Measurements from ENCODE around the gene MDM1. TPM values are rescaled to one million over a fixed set of nuclear protein-coding genes. Genes with fewer than 3 reads are reported as not detected.

Gene MDM1
- total RNA-seq, 2 experiments from 2014 or later: 26.2 to 30.8 TPM

- no peak for DNase-seq (ENCODE audit: low spot score)
- H3K4me1 ChIP-seq (ENCODE audit: insufficient read depth, low read length, poor library complexity, severe bottlenecking): peaks cover 24% of the 10 kb centered on the region
- no peaks in the 10 kb centered on the region for H4K20me1 ChIP-seq (ENCODE audit: insufficient read depth, low read length)
- peaks cover 15% of the 10 kb centered on the region for H3K36me3 ChIP-seq (ENCODE audit: insufficient read depth, low read length)
- intact Hi-C loops (cut with micrococcal nuclease; ENCODE audit: unreplicated experiment): loop anchor here (10.0 kb wide), 1 partner anchor 352 kb away; the partner anchor contains the start of gene NUP107
- POLR2A ChIA-PET: interaction anchor here (1.1 kb wide), 2 partner anchors 13 to 23 kb away, joined by 3 read pairs; no protein-coding TSS in a partner anchor
- peak overlapping the region; percentile 74 for H3K4me2 ChIP-seq (ENCODE audit: low read length)
- peak overlapping the region; percentile 97 for H2AFZ ChIP-seq (ENCODE audit: low read length)
- H3K9me3 ChIP-seq (ENCODE audit: low read length): no peaks in the 10 kb centered on the region
- peaks cover 9% of the 10 kb centered on the region; the same call in 1 of the 2 replicates for H3K79me2 ChIP-seq (ENCODE audit: insufficient read depth, low read depth, low read length)
- peak overlapping the region; percentile 84 for H3K4me3 ChIP-seq (ENCODE audit: low read depth, low read length, poor library complexity, severe bottlenecking)
- no peaks in the 10 kb centered on the region for H3K9me2 ChIP-seq (ENCODE audit: insufficient read depth, low read length)
- CTCF ChIA-PET (ENCODE audit: unreplicated experiment): no interaction called here
- H3K27ac ChIP-seq (ENCODE audit: low read depth, low read length, poor library complexity, severe bottlenecking): peak overlapping the region; percentile 32
- TF ChIP-seq EZH2phosphoT487 (IDR thresholded peaks at IDR 0.05; ENCODE audit: borderline replicate concordance, low read depth, low read length): no peak
- TF ChIP-seq, protein P1, sequence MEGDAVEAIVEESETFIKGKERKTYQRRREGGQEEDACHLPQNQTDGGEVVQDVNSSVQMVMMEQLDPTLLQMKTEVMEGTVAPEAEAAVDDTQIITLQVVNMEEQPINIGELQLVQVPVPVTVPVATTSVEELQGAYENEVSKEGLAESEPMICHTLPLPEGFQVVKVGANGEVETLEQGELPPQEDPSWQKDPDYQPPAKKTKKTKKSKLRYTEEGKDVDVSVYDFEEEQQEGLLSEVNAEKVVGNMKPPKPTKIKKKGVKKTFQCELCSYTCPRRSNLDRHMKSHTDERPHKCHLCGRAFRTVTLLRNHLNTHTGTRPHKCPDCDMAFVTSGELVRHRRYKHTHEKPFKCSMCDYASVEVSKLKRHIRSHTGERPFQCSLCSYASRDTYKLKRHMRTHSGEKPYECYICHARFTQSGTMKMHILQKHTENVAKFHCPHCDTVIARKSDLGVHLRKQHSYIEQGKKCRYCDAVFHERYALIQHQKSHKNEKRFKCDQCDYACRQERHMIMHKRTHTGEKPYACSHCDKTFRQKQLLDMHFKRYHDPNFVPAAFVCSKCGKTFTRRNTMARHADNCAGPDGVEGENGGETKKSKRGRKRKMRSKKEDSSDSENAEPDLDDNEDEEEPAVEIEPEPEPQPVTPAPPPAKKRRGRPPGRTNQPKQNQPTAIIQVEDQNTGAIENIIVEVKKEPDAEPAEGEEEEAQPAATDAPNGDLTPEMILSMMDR (conservative IDR thresholded peaks at IDR 0.05; ENCODE audit: low read length): no peak
- TSS peak; percentile 96 for BruUV-seq (replicated peaks)
These were observed 817 bp upstream of the MDM1 start for GRCh38 chr12:68332728-68333630.

- no peaks in the 10 kb centered on the region for H3K9me2 ChIP-seq (ENCODE audit: insufficient read depth, low read length)
- H3K4me2 ChIP-seq (ENCODE audit: low read length): peak overlapping the region; percentile 78
- peak overlapping the region; percentile 84 for H3K4me3 ChIP-seq (ENCODE audit: low read depth, low read length, poor library complexity, severe bottlenecking)
- H3K27ac ChIP-seq (ENCODE audit: low read depth, low read length, poor library complexity, severe bottlenecking): peak overlapping the region; percentile 52
- H3K36me3 ChIP-seq (ENCODE audit: insufficient read depth, low read length): peaks cover 22% of the 10 kb centered on the region
- no peaks in the 10 kb centered on the region for H3K9me3 ChIP-seq (ENCODE audit: low read length)
- DNase-seq (ENCODE audit: low spot score): peak; percentile 27
- TF ChIP-seq, protein P1 (conservative IDR thresholded peaks at IDR 0.05; ENCODE audit: low read length): no peak
- no peak for TF ChIP-seq EZH2phosphoT487 (IDR thresholded peaks at IDR 0.05; ENCODE audit: borderline replicate concordance, low read depth, low read length)
- peaks cover 9% of the 10 kb centered on the region; the same call in 1 of the 2 replicates for H3K79me2 ChIP-seq (ENCODE audit: insufficient read depth, low read depth, low read length)
- intact Hi-C loops (cut with micrococcal nuclease; ENCODE audit: unreplicated experiment): loop anchor here (10.0 kb wide), 1 partner anchor 353 kb away; the partner anchor contains the start of gene NUP107
- peaks cover 24% of the 10 kb centered on the region for H3K4me1 ChIP-seq (ENCODE audit: insufficient read depth, low read length, poor library complexity, severe bottlenecking)
- no peaks in the 10 kb centered on the region for H4K20me1 ChIP-seq (ENCODE audit: insufficient read depth, low read length)
- POLR2A ChIA-PET: interaction anchor here (0.6 to 2.1 kb wide), 8 partner anchors 8 to 817 kb away, joined by 3 to 11 read pairs (median 3); no protein-coding TSS in a partner anchor
- no TSS peak for BruUV-seq (replicated peaks)
- CTCF ChIA-PET (ENCODE audit: unreplicated experiment): interaction anchor here (0.6 to 2.3 kb wide), 2 partner anchors 15 to 54 kb away, joined by 3 to 5 read pairs; no protein-coding TSS in a partner anchor
- H2AFZ ChIP-seq (ENCODE audit: low read length): peak overlapping the region; percentile 97; the same call in 1 of the 2 replicates
These were observed 678 bp downstream of the MDM1 start for GRCh38 chr12:68331500-68331868.
